Osteocyte (in vitro differentiated cells): ENCODE measurements around the gene MAP3K7CL. TPM values are rescaled to one million over a fixed set of nuclear protein-coding genes. Genes with fewer than 3 reads are reported as not detected.
A peak's percentile ranks its signal among the peaks of the same experiment; 100 is the strongest.

ENCODE experiments used
- DNase-seq: peaks from one replicate; pipeline ENCODE4 v3.0.0; 2021; ENCODE audit warnings: mixed read lengths; ENCODE audit not compliant: unreplicated experiment; ENCODE audit errors: extremely low spot score
- H3K27ac Mint-ChIP-seq: one replicate; pipeline ENCODE4 v1.8.0; 2021; ENCODE audit warnings: mild to moderate bottlenecking, mixed read lengths; ENCODE audit not compliant: unreplicated experiment
- H3K27me3 Mint-ChIP-seq: one replicate; pipeline ENCODE4 v1.8.0; 2021; ENCODE audit warnings: mixed read lengths; ENCODE audit not compliant: unreplicated experiment
- H3K36me3 Mint-ChIP-seq: one replicate; pipeline ENCODE4 v1.8.0; 2021; ENCODE audit warnings: mixed read lengths; ENCODE audit not compliant: unreplicated experiment
- H3K4me1 Mint-ChIP-seq: one replicate; pipeline ENCODE4 v1.8.0; 2021; ENCODE audit warnings: mixed read lengths; ENCODE audit not compliant: unreplicated experiment
- H3K4me3 Mint-ChIP-seq: one replicate; pipeline ENCODE4 v1.8.0; 2021; ENCODE audit warnings: mild to moderate bottlenecking, moderate library complexity, mixed read lengths; ENCODE audit not compliant: unreplicated experiment
- H3K9me3 Mint-ChIP-seq: one replicate; pipeline ENCODE4 v1.8.0; 2021; ENCODE audit warnings: mixed read lengths; ENCODE audit not compliant: unreplicated experiment
- total RNA-seq: library from RNA; stranded (reverse); gene quantifications from 2 replicates; pipeline ENCODE4 v1.2.1, GENCODE V29; 2021
- TF ChIP-seq, protein P1 (sequence below): fragments of 200-600 bp; sonication (generic); IDR thresholded peaks from 2 replicates; pipeline ENCODE4 v1.5.0; 2021; ENCODE audit warnings: antibody characterized with exemption, mild to moderate bottlenecking, moderate library complexity

Gene MAP3K7CL
- total RNA-seq, 1 donor from 2014 or later: 1.8 TPM

DNA sequence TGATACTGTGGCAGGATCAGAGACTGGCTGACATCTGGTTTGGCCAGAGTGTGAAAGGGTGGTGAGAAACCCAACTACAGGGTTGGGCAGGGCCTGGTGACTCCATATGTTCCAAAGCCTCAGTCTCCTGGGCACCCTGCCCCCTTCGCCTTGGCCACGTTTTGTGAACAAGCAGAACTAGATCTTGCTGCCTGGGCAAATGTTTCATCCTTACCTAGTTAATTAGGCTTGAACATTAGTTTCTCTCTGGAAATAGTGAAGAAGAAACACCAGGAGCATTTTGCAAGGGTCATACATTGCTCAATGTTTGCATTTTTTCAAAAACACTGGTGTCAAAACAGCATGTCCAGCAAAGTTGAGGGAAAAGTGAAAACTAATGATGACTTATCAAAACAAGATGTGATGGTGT lies 60.5 kb downstream of the MAP3K7CL start:
- no peak for DNase-seq
- H3K4me3 Mint-ChIP-seq: no peak overlapping the region
- TF ChIP-seq, protein P1, sequence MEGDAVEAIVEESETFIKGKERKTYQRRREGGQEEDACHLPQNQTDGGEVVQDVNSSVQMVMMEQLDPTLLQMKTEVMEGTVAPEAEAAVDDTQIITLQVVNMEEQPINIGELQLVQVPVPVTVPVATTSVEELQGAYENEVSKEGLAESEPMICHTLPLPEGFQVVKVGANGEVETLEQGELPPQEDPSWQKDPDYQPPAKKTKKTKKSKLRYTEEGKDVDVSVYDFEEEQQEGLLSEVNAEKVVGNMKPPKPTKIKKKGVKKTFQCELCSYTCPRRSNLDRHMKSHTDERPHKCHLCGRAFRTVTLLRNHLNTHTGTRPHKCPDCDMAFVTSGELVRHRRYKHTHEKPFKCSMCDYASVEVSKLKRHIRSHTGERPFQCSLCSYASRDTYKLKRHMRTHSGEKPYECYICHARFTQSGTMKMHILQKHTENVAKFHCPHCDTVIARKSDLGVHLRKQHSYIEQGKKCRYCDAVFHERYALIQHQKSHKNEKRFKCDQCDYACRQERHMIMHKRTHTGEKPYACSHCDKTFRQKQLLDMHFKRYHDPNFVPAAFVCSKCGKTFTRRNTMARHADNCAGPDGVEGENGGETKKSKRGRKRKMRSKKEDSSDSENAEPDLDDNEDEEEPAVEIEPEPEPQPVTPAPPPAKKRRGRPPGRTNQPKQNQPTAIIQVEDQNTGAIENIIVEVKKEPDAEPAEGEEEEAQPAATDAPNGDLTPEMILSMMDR: no peak
- H3K27me3 Mint-ChIP-seq: no peaks in the 10 kb centered on the region
- peaks cover 6% of the 10 kb centered on the region for H3K9me3 Mint-ChIP-seq
- H3K36me3 Mint-ChIP-seq: no peaks in the 10 kb centered on the region
- peak overlapping the region; percentile 90 for H3K27ac Mint-ChIP-seq
- peaks cover 70% of the 10 kb centered on the region for H3K4me1 Mint-ChIP-seq

GRCh38 chr21:29193072-29193471 lies 62.6 kb downstream of the MAP3K7CL start:
- Mint-ChIP-seq H3K4me3 (peak overlapping the region; percentile 20), H3K9me3 (peaks cover 6% of the 10 kb centered on the region), H3K27ac (peak overlapping the region; percentile 86), H3K4me1 (peaks cover 69% of the 10 kb centered on the region), H3K27me3 (no peaks in the 10 kb centered on the region), H3K36me3 (peaks cover 2% of the 10 kb centered on the region)
- TF ChIP-seq, protein P1: no peak
- no peak for DNase-seq

- TF ChIP-seq, protein P1: no peak
- Mint-ChIP-seq H3K4me3 (no peak overlapping the region), H3K27ac (peak overlapping the region; percentile 86), H3K9me3 (peaks cover 7% of the 10 kb centered on the region), H3K36me3 (peaks cover 2% of the 10 kb centered on the region), H3K4me1 (peaks cover 67% of the 10 kb centered on the region), H3K27me3 (no peaks in the 10 kb centered on the region)
- DNase-seq: no peak
These were observed 63.5 kb downstream of the MAP3K7CL start for GRCh38 chr21:29193901-29194300.

- DNase-seq: no peak
- Mint-ChIP-seq H3K36me3 (peaks cover 2% of the 10 kb centered on the region), H3K9me3 (peaks cover 12% of the 10 kb centered on the region), H3K4me1 (peaks cover 63% of the 10 kb centered on the region), H3K4me3 (no peak overlapping the region), H3K27me3 (no peaks in the 10 kb centered on the region), H3K27ac (no peak overlapping the region)
- TF ChIP-seq, protein P1: no peak
These were observed 63.9 kb downstream of the MAP3K7CL start for GRCh38 chr21:29194342-29194741.

GRCh38 chr21:29194847-29195246 lies 64.4 kb downstream of the MAP3K7CL start:
- no peak overlapping the region for H3K4me3 Mint-ChIP-seq

More at GRCh38 chr21:29194847-29195246, 64.4 kb downstream of the MAP3K7CL start:
- peak overlapping the region; percentile 96 for H3K27ac Mint-ChIP-seq
- H3K9me3 Mint-ChIP-seq: peaks cover 12% of the 10 kb centered on the region
- H3K27me3 Mint-ChIP-seq: no peaks in the 10 kb centered on the region
- peaks cover 2% of the 10 kb centered on the region for H3K36me3 Mint-ChIP-seq
- TF ChIP-seq, protein P1: no peak
- peaks cover 60% of the 10 kb centered on the region for H3K4me1 Mint-ChIP-seq
- DNase-seq: no peak
